ENCODE data around the gene MC1R. TPM values are rescaled to one million over a fixed set of nuclear protein-coding genes. Genes with fewer than 3 reads are reported as not detected.

Gene MC1R
- total RNA-seq, 1 experiment from 2014 or later, result 16.9 TPM

DNA sequence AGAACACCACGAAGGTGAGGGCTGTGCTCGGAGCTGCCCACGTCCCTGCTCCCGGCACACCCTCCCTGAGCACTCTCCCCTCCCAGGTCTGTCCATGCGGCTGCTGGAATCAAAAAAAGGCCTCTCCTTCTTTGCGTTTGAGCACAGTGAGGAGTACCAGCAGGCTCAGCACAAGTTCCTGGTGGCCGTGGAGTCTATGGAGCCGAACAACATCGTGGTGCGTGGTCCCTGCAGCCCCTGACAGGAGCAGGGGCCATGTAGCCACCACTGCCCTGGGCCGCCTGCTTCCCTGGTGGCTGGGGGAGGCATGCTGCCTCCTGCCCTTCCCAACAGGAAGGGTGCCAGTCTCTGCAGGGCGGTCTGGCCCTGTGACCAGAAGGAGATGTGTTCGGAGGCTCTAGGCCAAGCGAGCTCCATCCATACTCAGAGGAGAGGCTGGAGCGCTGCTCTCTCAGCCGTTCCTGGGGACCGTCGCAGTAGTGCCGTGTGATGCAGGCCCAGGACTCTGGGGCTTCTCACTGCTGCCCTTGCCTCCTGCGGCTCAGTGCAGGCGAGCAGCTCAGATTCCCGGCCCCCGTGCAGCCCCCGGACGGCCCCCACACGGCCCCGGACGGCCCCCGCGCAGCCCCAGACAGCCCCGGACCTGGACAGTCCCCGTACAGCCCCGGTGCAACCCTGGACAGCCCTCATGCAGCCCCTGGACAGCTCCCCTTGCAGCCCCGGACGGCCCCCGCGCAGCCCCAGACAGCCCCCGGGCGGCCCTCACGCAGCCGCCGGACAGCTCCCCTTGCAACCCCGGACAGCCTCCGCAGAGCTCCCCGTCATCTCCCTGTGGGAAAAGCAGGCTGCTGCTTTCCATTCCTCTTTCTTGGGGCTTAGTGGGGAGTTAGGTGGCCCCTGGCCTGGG, 24.8 kb upstream of the MC1R start:
- BruUV-seq (replicated peaks), result no TSS peak
- no peaks in the 10 kb centered on the region for H3K27me3 Mint-ChIP-seq (ENCODE audit: unreplicated experiment)
- intact Hi-C loops (cut with micrococcal nuclease; ENCODE audit: unreplicated experiment), result no loop called here
- H3K4me1 Mint-ChIP-seq (ENCODE audit: low read depth, unreplicated experiment), result no peaks in the 10 kb centered on the region
- CTCF ChIA-PET, result interaction anchor here (0.6 kb wide), 1 partner anchor 384 kb away, joined by 3 read pairs; no protein-coding TSS in a partner anchor
- H3K4me3 Mint-ChIP-seq (ENCODE audit: low read depth, unreplicated experiment), result no peak overlapping the region
- H3K36me3 Mint-ChIP-seq (ENCODE audit: insufficient read depth, unreplicated experiment), result peaks cover 88% of the 10 kb centered on the region
- H3K9me3 Mint-ChIP-seq (ENCODE audit: low read depth, unreplicated experiment), result no peaks in the 10 kb centered on the region
- no peak overlapping the region for H3K27ac Mint-ChIP-seq (ENCODE audit: unreplicated experiment)
- TF ChIP-seq, protein P1, sequence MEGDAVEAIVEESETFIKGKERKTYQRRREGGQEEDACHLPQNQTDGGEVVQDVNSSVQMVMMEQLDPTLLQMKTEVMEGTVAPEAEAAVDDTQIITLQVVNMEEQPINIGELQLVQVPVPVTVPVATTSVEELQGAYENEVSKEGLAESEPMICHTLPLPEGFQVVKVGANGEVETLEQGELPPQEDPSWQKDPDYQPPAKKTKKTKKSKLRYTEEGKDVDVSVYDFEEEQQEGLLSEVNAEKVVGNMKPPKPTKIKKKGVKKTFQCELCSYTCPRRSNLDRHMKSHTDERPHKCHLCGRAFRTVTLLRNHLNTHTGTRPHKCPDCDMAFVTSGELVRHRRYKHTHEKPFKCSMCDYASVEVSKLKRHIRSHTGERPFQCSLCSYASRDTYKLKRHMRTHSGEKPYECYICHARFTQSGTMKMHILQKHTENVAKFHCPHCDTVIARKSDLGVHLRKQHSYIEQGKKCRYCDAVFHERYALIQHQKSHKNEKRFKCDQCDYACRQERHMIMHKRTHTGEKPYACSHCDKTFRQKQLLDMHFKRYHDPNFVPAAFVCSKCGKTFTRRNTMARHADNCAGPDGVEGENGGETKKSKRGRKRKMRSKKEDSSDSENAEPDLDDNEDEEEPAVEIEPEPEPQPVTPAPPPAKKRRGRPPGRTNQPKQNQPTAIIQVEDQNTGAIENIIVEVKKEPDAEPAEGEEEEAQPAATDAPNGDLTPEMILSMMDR (IDR thresholded peaks at IDR 0.05; ENCODE audit: unreplicated experiment), result no peak
- DNase-seq, result no peak

DNA sequence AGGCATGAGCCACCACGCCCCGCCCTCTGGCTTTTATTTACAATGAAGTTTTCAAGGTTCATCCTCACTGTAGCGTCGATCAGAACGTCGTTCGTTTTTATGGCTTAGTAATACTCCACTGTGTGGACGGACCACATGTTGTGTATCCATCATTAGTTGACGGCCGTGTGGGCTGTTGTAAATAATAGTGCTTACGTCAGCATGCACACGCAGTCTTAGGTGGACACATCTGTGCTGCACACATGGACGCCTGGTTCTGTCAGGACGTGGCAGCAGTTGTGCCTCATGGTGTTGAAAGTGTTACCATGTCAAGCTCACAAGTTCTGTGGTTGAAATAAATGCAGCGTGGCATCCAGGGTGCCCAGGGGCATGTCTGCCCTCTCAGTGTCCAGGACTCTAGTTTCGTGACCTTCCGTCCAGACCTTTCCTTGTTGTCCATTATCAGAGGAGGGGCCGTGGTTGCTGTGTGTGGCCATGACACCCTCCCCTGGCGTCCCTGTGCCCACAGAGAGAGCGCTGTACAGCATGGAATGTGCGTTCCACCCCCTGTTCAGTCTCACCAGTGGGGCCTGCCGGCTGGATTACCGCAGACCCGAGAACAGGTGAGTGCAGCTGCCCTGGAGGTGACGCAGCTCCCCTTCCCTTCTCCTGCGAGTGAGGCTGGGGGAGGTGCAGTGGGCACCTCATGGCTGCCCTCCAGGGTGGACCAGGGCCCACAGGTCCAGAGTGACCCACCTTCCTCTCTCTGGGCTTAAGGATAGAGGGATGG, 23.0 kb upstream of the MC1R start:
- Mint-ChIP-seq H3K4me1 (ENCODE audit: low read depth, unreplicated experiment) (no peaks in the 10 kb centered on the region), H3K4me3 (ENCODE audit: low read depth, unreplicated experiment) (no peak overlapping the region), H3K36me3 (ENCODE audit: insufficient read depth, unreplicated experiment) (peaks cover 84% of the 10 kb centered on the region), H3K27me3 (ENCODE audit: unreplicated experiment) (no peaks in the 10 kb centered on the region), H3K27ac (ENCODE audit: unreplicated experiment) (no peak overlapping the region), H3K9me3 (ENCODE audit: low read depth, unreplicated experiment) (no peaks in the 10 kb centered on the region)
- intact Hi-C loops (cut with micrococcal nuclease; ENCODE audit: unreplicated experiment), result no loop called here
- CTCF ChIA-PET, result interaction anchor here (0.5 kb wide), 1 partner anchor 94 kb away, joined by 3 read pairs; no protein-coding TSS in a partner anchor
- BruUV-seq (replicated peaks), result no TSS peak
- TF ChIP-seq, protein P1 (IDR thresholded peaks at IDR 0.05; ENCODE audit: unreplicated experiment), result no peak
- DNase-seq, result no peak

DNA sequence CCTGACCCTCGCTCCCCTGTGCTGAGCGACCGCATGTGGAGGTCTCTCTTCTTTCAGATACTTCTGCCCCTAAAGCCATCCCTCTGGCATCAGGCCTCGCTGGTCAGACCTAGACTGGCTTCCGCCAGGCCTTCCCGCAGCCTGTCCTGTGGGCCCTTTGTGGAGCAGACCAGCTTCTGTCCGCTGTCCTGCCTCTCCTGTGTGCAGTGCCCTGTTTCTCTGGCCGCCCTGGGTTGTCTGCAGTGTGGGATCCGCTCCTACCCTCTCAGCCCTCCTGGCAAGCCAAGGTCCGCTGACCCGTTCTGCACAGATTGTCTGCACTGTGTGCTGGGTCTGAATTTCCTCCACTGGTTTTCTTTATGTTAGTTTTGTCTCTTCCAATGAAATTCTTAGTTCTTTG, 21.5 kb upstream of the MC1R start:
- TF ChIP-seq, protein P1 (IDR thresholded peaks at IDR 0.05; ENCODE audit: unreplicated experiment), result no peak
- Mint-ChIP-seq H3K9me3 (ENCODE audit: low read depth, unreplicated experiment) (no peaks in the 10 kb centered on the region), H3K4me3 (ENCODE audit: low read depth, unreplicated experiment) (no peak overlapping the region), H3K4me1 (ENCODE audit: low read depth, unreplicated experiment) (no peaks in the 10 kb centered on the region), H3K36me3 (ENCODE audit: insufficient read depth, unreplicated experiment) (peaks cover 76% of the 10 kb centered on the region), H3K27me3 (ENCODE audit: unreplicated experiment) (no peaks in the 10 kb centered on the region), H3K27ac (ENCODE audit: unreplicated experiment) (no peak overlapping the region)
- BruUV-seq (replicated peaks), result no TSS peak
- intact Hi-C loops (cut with micrococcal nuclease; ENCODE audit: unreplicated experiment), result no loop called here
- CTCF ChIA-PET, result interaction anchor here (0.7 kb wide), 1 partner anchor 13 kb away, joined by 4 read pairs; no protein-coding TSS in a partner anchor
- no peak for DNase-seq

DNA sequence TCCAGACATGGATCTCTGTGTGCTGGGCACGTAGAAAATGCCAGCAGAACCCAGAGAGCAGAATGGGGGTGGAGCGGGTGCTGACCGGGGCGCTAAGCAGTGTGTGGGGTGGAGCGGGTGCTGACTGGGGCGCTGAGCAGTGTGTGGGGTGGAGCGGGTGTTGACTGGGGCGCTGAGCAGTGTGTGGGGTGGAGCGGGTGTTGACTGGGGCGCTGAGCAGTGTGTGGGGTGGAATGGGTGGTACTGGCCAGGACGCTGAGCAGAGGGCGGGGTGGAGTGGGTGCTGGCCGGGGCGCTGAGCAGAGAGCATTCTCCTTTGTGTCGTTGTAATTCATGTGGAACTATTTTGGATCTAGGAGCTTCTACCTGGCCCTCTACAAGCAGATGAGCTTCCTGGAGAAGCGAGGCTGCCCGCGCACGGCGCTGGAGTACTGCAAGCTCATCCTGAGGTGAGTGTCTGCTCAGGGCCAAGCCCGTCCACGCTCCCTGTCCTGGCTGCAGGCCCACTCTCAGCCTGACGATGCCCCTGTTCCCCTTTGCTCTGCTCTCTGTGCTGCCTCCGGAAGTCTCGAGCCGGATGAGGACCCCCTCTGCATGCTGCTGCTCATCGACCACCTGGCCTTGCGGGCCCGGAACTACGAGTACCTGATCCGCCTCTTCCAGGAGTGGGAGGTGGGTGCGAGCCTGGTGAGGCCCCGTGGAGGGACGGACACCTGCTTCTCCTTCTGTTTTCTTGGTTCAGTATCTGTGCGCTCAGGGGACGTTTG, 20.3 kb upstream of the MC1R start:
- Mint-ChIP-seq H3K4me3 (ENCODE audit: low read depth, unreplicated experiment) (no peak overlapping the region), H3K27me3 (ENCODE audit: unreplicated experiment) (no peaks in the 10 kb centered on the region), H3K36me3 (ENCODE audit: insufficient read depth, unreplicated experiment) (peaks cover 77% of the 10 kb centered on the region), H3K27ac (ENCODE audit: unreplicated experiment) (no peak overlapping the region), H3K9me3 (ENCODE audit: low read depth, unreplicated experiment) (no peaks in the 10 kb centered on the region), H3K4me1 (ENCODE audit: low read depth, unreplicated experiment) (no peaks in the 10 kb centered on the region)
- DNase-seq, result no peak
- intact Hi-C loops (cut with micrococcal nuclease; ENCODE audit: unreplicated experiment), result no loop called here
- TF ChIP-seq, protein P1 (IDR thresholded peaks at IDR 0.05; ENCODE audit: unreplicated experiment), result no peak
- BruUV-seq (replicated peaks), result no TSS peak
- CTCF ChIA-PET, result no interaction called here
